HEK293T (cell line): ENCODE data around the gene MED31.

Source experiments
- CTCF ChIA-PET: fragments of 350-600 bp; formaldehyde crosslinking; extraction: SDS; loops from one replicate; lab custom pipeline; 2021; ENCODE audit warnings: antibody characterized with exemption, inconsistent platforms; lab: Yijun Ruan, JAX
- POLR2A ChIA-PET: fragments of 350-600 bp; formaldehyde crosslinking; extraction: SDS; loops from one replicate; lab custom pipeline; 2020; ENCODE audit warnings: antibody characterized with exemption, inconsistent platforms; lab: Yijun Ruan, JAX
- DNase-seq: peaks from one replicate; pipeline ENCODE4 v3.0.0; 2012; ENCODE audit warnings: mixed read lengths; ENCODE audit errors: extremely low spot score
- ARNT ChIP-seq: fragments of 450-650 bp; IDR thresholded peaks from 2 replicates; pipeline ENCODE4 v1.6.1; 2017; ENCODE audit warnings: mild to moderate bottlenecking
- BHLHE40 ChIP-seq: fragments of 450-650 bp; IDR thresholded peaks from 2 replicates; pipeline ENCODE4 v1.6.1; 2016; ENCODE audit warnings: mild to moderate bottlenecking, moderate library complexity, borderline replicate concordance
- CTBP1 ChIP-seq: fragments of 450-650 bp; IDR thresholded peaks from 2 replicates; pipeline ENCODE4 v1.6.1; 2016; ENCODE audit warnings: borderline replicate concordance
- ELF4 ChIP-seq: fragments of 450-650 bp; IDR thresholded peaks from 2 replicates; pipeline ENCODE4 v1.6.1; 2017; ENCODE audit warnings: antibody characterized with exemption
- FOXA1 ChIP-seq: fragments of 450-650 bp; IDR thresholded peaks from 2 replicates; pipeline ENCODE4 v1.6.1; 2016; ENCODE audit warnings: mild to moderate bottlenecking
- FOXK2 ChIP-seq: fragments of 450-650 bp; IDR thresholded peaks from 2 replicates; pipeline ENCODE4 v1.6.1; 2016; ENCODE audit warnings: mild to moderate bottlenecking
- FOXM1 ChIP-seq: fragments of 450-650 bp; IDR thresholded peaks from 2 replicates; pipeline ENCODE4 v1.6.1; 2017; ENCODE audit warnings: mild to moderate bottlenecking, borderline replicate concordance
- HDGF ChIP-seq: fragments of 450-650 bp; IDR thresholded peaks from 2 replicates; pipeline ENCODE4 v1.6.1; 2017; ENCODE audit warnings: antibody characterized with exemption, borderline replicate concordance
- L3MBTL2 ChIP-seq: fragments of 450-650 bp; conservative IDR thresholded peaks from 2 replicates; pipeline ENCODE4 v1.6.1; 2016; ENCODE audit warnings: mild to moderate bottlenecking
- LEF1 ChIP-seq: fragments of 450-650 bp; IDR thresholded peaks from 2 replicates; pipeline ENCODE4 v1.6.1; 2017; ENCODE audit warnings: mild to moderate bottlenecking, borderline replicate concordance
- NFRKB ChIP-seq: fragments of 450-650 bp; IDR thresholded peaks from 2 replicates; pipeline ENCODE4 v1.6.1; 2016; ENCODE audit warnings: mild to moderate bottlenecking, moderate library complexity
- PKNOX1 ChIP-seq: fragments of 450-650 bp; IDR thresholded peaks from 2 replicates; pipeline ENCODE4 v1.6.1; 2016
- SP1 ChIP-seq: fragments of 450-650 bp; IDR thresholded peaks from 2 replicates; pipeline ENCODE4 v1.6.1; 2017
- SUZ12 ChIP-seq: fragments of 450-650 bp; IDR thresholded peaks from 2 replicates; pipeline ENCODE4 v1.6.1; 2016; ENCODE audit warnings: mild to moderate bottlenecking
- TARDBP ChIP-seq: fragments of 450-650 bp; IDR thresholded peaks from 2 replicates; pipeline ENCODE4 v1.6.1; 2016
- ZNF384 ChIP-seq: fragments of 450-650 bp; IDR thresholded peaks from 2 replicates; pipeline ENCODE4 v1.6.1; 2016

The MED31 gene

DNA sequence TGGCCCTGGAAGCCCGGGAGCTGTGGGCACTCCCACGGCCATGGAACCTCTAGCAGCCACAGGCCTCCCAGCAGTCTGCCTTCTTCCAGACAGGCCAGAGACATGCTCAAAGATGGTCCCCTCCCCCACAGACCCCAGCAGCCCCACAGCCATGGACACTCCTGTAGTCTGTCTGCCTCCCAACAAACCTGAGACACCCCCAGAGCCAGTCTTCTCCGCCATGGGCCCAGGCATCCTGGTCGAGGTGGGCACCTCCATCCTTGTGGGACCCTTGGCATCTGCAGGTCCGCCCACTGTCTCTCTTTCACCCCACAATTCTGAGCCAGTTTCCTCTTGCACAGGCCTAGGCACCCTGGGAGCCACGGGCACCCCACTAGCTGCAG, 14.0 kb downstream of the MED31 start:
- TF ChIP-seq HDGF (no peak), FOXA1 (no peak), ARNT (no peak), NFRKB (no peak), PKNOX1 (no peak), ZNF384 (no peak), ELF4 (no peak), FOXK2 (no peak), TARDBP (no peak), LEF1 (no peak), L3MBTL2 (no peak)
- ChIA-PET POLR2A (interaction anchor here (2.7 kb wide), 1 partner anchor 14 kb away, joined by 9 read pairs; the partner anchor contains the start of genes C17orf100 and MED31), CTCF (no interaction called here)
- no peak for DNase-seq

DNA sequence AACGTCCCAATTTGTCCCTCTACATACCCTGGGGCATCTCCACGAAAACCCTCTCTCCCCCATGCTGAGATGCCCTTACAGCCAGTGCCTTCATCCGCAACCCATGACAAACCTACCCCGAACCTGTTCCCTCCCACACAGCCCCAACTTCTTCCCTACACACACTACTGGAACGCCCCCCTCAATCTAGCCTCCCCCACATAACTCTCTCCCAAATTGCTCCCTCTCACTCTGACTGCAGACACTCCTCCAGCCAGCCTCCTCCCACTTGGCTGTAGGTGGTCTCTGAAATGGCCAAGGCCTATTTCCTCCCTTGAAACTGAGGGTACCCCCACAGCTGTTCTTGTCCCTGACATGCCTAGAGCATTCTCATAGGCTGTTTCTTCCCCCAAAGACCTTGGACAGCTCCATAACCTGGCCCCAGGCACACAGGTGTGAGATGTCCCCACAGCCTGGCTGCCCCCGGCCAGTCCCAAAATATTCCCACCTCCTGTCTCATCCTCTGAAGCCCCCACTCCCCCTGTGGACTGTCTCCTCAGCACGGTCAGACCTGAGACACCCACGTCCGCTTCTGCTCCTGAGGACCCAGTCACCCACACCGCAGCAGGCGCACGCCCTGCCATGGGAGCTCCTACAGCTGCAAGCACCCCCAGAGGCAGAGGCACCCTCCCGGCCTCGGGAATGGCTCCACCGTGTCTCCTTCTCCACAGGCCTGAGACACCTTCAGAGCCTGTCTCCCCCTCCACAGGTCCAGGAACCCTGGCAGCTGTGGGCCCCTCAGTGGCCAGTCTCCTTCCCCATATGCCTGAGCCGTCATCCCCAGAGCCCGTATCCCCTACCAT, 14.6 kb downstream of the MED31 start:
- TF ChIP-seq BHLHE40 (no peak), CTBP1 (no peak), FOXM1 (no peak), FOXA1 (no peak), TARDBP (no peak), LEF1 (no peak), NFRKB (no peak), FOXK2 (no peak), SUZ12 (no peak), ARNT (no peak)
- DNase-seq: no peak
- CTCF ChIA-PET: no interaction called here
- POLR2A ChIA-PET: no interaction called here

- POLR2A ChIA-PET: no interaction called here
- TF ChIP-seq PKNOX1: no peak
- no peak for TF ChIP-seq SUZ12
- no peak for TF ChIP-seq HDGF
- no peak for TF ChIP-seq NFRKB
- TF ChIP-seq FOXA1: no peak
- TF ChIP-seq L3MBTL2: no peak
- no peak for TF ChIP-seq FOXK2
- no peak for TF ChIP-seq ELF4
- TF ChIP-seq BHLHE40: no peak
- no peak for TF ChIP-seq LEF1
- no peak for TF ChIP-seq ARNT
Measured at GRCh38 chr17:6636105-6636504, 15.3 kb downstream of the MED31 start.

DNA sequence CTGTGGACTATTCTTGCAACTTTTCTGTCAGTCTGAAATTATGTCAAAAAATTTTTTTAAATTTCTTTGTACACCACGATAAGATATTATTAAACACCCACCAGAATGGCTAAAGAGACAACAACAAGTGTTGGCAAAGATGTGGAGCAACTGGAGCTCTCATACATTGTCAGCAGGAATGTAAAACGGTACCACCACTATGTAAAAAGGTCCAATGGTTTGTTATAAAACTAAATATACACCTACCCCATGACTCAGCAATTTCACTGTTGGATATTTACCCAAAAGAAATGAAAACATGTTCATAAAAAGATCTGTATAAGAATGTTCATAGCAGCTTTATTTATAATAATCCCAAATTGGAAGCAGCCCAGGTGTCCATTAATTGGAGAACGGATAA, 18.1 kb downstream of the MED31 start:
- ChIA-PET CTCF (no interaction called here), POLR2A (no interaction called here)
- no peak for DNase-seq
- no peak for TF ChIP-seq HDGF
- no peak for TF ChIP-seq ZNF384
- no peak for TF ChIP-seq ARNT
- TF ChIP-seq PKNOX1: no peak
- no peak for TF ChIP-seq FOXM1
- TF ChIP-seq NFRKB: no peak
- no peak for TF ChIP-seq CTBP1
- no peak for TF ChIP-seq SP1
- no peak for TF ChIP-seq L3MBTL2
- no peak for TF ChIP-seq LEF1
- TF ChIP-seq ELF4: no peak

More at GRCh38 chr17:6636105-6636504, 15.3 kb downstream of the MED31 start:
- no peak for DNase-seq
- CTCF ChIA-PET: no interaction called here

- ChIA-PET CTCF (no interaction called here), POLR2A (no interaction called here)
- TF ChIP-seq FOXA1: no peak
- TF ChIP-seq SUZ12: no peak
- no peak for TF ChIP-seq ELF4
- no peak for TF ChIP-seq HDGF
- no peak for TF ChIP-seq PKNOX1
- TF ChIP-seq FOXM1: no peak
- TF ChIP-seq ZNF384: no peak
- no peak for TF ChIP-seq BHLHE40
- no peak for TF ChIP-seq CTBP1
- TF ChIP-seq L3MBTL2: no peak
- no peak for TF ChIP-seq SP1
- TF ChIP-seq LEF1: no peak
- TF ChIP-seq NFRKB: no peak
- no peak for TF ChIP-seq FOXK2
- no peak for TF ChIP-seq ARNT
- TF ChIP-seq TARDBP: no peak
- no peak for DNase-seq
Measured at GRCh38 chr17:6632530-6632929, 18.9 kb downstream of the MED31 start.
